ENCODE data around the gene NUBP2.

DNA sequence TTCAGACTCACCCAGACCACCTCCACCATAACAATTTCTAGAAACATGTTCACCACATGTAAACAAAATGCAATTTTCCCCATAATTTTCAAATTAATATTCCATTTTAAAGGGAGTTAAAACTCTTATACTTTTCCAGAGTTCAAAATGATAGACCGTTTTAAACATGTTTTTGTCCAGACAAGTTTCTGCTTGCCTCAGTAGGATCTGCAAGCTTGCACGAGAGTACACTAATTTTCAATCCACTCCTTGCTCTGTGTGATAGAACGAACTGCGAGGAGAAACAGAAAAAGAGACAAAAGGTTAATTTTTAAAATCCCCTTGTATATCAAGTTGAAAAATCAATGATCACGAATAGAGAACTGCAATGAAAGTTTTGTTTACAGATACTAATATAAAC, 51.3 kb downstream of the NUBP2 start:
- TF ChIP-seq, protein P1, sequence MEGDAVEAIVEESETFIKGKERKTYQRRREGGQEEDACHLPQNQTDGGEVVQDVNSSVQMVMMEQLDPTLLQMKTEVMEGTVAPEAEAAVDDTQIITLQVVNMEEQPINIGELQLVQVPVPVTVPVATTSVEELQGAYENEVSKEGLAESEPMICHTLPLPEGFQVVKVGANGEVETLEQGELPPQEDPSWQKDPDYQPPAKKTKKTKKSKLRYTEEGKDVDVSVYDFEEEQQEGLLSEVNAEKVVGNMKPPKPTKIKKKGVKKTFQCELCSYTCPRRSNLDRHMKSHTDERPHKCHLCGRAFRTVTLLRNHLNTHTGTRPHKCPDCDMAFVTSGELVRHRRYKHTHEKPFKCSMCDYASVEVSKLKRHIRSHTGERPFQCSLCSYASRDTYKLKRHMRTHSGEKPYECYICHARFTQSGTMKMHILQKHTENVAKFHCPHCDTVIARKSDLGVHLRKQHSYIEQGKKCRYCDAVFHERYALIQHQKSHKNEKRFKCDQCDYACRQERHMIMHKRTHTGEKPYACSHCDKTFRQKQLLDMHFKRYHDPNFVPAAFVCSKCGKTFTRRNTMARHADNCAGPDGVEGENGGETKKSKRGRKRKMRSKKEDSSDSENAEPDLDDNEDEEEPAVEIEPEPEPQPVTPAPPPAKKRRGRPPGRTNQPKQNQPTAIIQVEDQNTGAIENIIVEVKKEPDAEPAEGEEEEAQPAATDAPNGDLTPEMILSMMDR (IDR thresholded peaks at IDR 0.05) = no peak
- no peak for TF ChIP-seq POLR2AphosphoS5 (IDR thresholded peaks at IDR 0.05)
- TF ChIP-seq POLR2A (IDR thresholded peaks at IDR 0.05) = no peak
